Lung microvascular endothelial cell (primary cell): ENCODE measurements around the gene RPH3AL. TPM values are rescaled to one million over a fixed set of nuclear protein-coding genes. Genes with fewer than 3 reads are reported as not detected.

Source experiments
- DNase-seq, 2 donors: peaks; one replicate each; pipeline versions ENCODE4 v3.0.0 to v3.0.0-alpha.2; 2010; ENCODE audit warnings: low read depth in 2 of 2
- total RNA-seq: library from RNA; depleted of rRNA; stranded (reverse); fragments of >200 nt; gene quantifications from 2 replicates; pipeline ENCODE4 v1.2.1, GENCODE V29; 2014

Gene RPH3AL
- total RNA-seq, 1 donor from 2014 or later = 22.2 TPM

GRCh38 chr17:353838-354234 lies 1.2 kb upstream of the RPH3AL start:
- no peak for DNase-seq

GRCh38 chr17:353213-353837 lies 718 bp upstream of the RPH3AL start:
- no peak for DNase-seq

GRCh38 chr17:351875-352420 lies 659 bp downstream of the RPH3AL start:
- peak in 1 of 2 donors; percentile 12 for DNase-seq

GRCh38 chr17:351449-351738 lies 1.2 kb downstream of the RPH3AL start:
- DNase-seq = peak in 1 of 2 donors; percentile 16

- DNase-seq = peak; percentile 98
These were observed 1.7 kb downstream of the RPH3AL start for GRCh38 chr17:350706-351448.

- no peak for DNase-seq
These were observed 2.9 kb downstream of the RPH3AL start for GRCh38 chr17:349666-350065.

- DNase-seq = peak; percentile 44 to 64
These were observed 3.7 kb downstream of the RPH3AL start for GRCh38 chr17:348692-349425.

- peak in 1 of 2 donors; percentile 38 for DNase-seq
These were observed 4.6 kb downstream of the RPH3AL start for GRCh38 chr17:348012-348411.

- no peak for DNase-seq
These were observed 5.2 kb downstream of the RPH3AL start for GRCh38 chr17:347309-347899.

GRCh38 chr17:345992-346785 lies 6.4 kb downstream of the RPH3AL start:
- no peak for DNase-seq

GRCh38 chr17:345261-345660 lies 7.3 kb downstream of the RPH3AL start:
- DNase-seq = no peak

GRCh38 chr17:343875-344752 lies 8.5 kb downstream of the RPH3AL start:
- no peak for DNase-seq

- no peak for DNase-seq
These were observed 9.4 kb downstream of the RPH3AL start for GRCh38 chr17:343211-343610.

- no peak for DNase-seq
These were observed 12.5 kb downstream of the RPH3AL start for GRCh38 chr17:340074-340473.

- DNase-seq = no peak
These were observed 13.2 kb downstream of the RPH3AL start for GRCh38 chr17:339193-340061.

GRCh38 chr17:338442-339192 lies 14.0 kb downstream of the RPH3AL start:
- peak; percentile 58 to 92 for DNase-seq

- DNase-seq = no peak
These were observed 14.7 kb downstream of the RPH3AL start for GRCh38 chr17:337866-338265.

GRCh38 chr17:337453-337852 lies 15.2 kb downstream of the RPH3AL start:
- no peak for DNase-seq
